HG03378 (cell line): ENCODE results near the gene EXOC6.
"Not testable (repeated sequence)": the region's sequence is repeated elsewhere in the genome, so short reads cannot be mapped to it uniquely, and the experiment has no call there.

ENCODE experiments used
- ATAC-seq: cut with Tn5 transposase; IDR thresholded peaks from one replicate; pipeline ENCODE4 v1.9.1; 2021; ENCODE audit warnings: mild to moderate bottlenecking, moderate library complexity; ENCODE audit not compliant: unreplicated experiment

EXOC6 gene

GRCh38 chr10:92876509-92877036 is 28.3 kb downstream of the EXOC6 start:
- no peak for ATAC-seq

DNA sequence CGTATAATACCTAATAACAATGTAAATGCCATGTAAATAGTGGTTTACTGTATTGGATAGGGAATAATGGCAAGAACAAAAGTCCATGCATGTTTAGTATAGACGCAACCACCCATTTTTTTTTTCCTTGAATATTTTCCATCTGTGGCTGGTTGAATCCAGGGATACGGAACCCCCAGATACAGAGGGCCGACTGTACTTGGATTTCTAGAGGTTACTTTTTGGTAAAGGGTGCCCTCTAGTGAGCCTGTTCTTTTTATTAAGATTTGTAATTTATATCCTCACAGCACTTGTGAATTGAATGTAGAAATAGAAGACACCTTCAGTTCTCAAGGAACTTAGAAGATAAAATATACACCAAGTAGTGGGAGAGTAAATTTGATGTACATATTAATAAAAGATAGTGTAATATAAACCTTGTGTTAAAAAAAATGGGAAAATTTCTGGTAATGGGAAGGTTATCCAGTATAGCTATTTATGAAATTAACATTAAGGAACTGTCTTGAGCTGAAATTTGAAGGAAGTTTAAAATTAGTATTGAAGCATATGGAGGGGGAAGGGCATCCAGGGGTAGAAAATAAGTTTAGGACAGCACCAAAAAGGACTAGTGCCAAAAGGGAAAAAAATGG is 32.0 kb downstream of the EXOC6 start:
- ATAC-seq: no peak

DNA sequence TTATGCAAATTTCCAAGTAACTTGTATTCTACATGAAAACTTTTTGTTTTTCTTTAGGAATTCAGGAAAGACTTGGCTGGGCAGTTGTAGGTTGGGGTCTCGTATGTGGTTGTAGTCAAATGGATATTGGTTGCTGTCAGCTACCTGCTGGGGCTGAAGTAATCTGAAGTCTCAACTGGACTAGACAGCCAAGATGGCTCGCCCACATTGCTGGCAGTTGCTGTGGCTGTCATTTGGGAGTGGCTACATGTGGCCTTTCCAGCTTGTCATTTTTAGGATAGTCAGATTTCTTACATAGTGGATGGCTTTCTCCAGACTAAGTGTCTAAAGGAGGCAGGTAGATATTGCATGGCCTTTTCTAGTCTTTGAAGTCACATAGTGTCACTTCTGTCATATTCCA is 32.6 kb downstream of the EXOC6 start:
- ATAC-seq: no peak

- no peak for ATAC-seq
These were observed 38.1 kb downstream of the EXOC6 start for GRCh38 chr10:92886334-92886961.

DNA sequence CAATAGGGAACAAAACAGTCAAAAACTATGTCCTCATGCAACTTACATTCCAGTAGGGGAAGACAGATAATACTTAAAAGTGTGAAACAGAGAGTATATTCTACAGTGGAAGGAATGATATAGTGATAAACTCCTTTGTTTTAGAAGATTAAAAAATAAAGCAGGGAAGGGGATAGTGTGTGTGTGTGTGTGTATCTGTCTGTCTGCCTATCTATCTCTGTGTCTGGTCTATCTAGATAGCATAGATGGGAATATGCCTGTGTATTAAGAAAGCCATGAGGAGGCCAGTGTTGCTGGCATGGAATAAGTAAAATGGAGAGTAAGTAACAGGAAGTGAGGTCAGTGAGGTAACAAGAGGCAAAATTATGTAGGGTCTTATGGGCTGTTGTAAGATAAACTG is 42.2 kb downstream of the EXOC6 start:
- no peak for ATAC-seq

- no peak for ATAC-seq
These were observed 43.8 kb downstream of the EXOC6 start for GRCh38 chr10:92891885-92892690.

DNA sequence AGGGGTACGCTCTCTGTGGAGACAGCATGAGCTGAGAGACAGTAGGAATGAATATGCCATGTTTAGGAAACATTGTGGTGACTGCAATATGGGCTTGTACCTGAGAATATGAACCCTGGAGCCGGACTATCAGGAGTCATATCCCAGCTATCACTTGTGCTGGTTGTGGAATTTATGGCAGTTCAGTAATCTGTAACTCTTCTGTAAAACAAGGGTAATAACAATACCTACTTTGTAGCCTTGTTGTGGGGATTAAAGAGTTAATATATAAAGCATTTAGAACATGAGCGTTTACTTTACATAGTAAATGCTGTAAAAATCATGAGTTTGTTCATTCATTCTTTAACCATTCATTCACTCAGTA is 44.4 kb downstream of the EXOC6 start:
- ATAC-seq: no peak

- ATAC-seq: no peak
These were observed 45.8 kb downstream of the EXOC6 start for GRCh38 chr10:92894081-92894655.

- ATAC-seq: no peak
These were observed 49.6 kb downstream of the EXOC6 start for GRCh38 chr10:92897916-92898315.

DNA sequence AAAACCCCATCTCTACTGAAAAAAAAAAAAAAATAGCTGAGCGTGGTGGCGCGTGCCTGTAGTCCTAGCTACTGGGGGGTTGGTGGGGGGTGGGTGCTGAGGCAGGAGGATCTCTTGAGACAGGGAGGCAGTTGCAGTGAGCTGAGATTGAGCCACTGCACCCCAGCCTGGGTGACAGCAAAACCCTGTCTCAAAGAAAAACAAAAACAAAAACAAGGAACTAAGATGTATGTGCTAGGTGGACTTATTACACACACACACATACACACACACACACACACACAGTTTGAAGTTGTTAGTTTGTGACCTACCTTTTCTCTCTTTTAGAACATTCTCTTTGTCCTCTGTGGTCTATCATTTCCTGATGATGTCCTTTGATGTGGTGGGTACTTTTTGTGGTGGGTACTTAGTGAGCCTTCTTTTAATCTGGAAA is 53.5 kb downstream of the EXOC6 start:
- ATAC-seq: no peak

- no peak for ATAC-seq
These were observed 55.3 kb downstream of the EXOC6 start for GRCh38 chr10:92903633-92904032.

- ATAC-seq: no peak
These were observed 59.0 kb downstream of the EXOC6 start for GRCh38 chr10:92907280-92907679.

GRCh38 chr10:92912631-92913030 is 64.3 kb downstream of the EXOC6 start:
- ATAC-seq: not testable (repeated sequence)

- ATAC-seq: no peak
These were observed 65.7 kb downstream of the EXOC6 start for GRCh38 chr10:92913973-92914372.

DNA sequence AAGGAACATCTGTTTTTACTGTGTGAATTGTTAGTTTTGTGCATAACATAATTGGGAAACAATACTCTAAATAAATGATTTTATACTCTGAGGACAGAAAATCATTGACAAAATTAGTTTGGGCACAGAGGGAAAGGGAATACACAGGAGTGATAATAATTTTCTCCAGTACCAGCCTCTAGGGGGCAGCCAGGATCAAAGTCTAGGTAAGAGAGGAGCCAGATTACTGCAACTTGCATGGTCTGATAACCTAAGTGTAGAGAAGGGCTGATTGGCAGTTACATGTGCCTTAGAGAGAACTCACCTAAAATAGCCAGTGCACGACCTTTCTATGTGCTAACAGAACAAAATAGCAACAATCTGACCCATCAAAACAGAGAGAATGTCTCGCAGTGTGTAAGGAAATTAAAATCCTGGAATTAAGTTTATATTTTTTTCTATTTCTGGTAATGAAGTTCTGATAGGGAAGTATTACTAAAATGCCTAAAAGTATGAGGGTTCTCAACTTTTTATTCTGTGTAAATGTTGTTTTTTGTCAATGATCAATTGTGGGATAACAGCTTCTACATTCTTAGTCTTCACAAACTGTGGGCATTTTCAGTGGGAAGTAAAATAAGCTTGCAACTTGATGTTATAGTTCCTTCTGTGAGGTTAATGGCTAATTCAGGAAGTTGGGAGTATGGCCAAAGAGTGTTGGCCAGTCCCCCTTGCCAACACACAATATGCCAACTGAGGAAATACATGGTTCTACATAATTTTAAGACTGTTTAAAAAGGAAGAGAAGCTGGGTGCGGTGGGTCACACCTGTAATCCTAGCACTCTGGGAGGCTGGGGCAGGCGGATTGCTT is 66.4 kb downstream of the EXOC6 start:
- no peak for ATAC-seq

DNA sequence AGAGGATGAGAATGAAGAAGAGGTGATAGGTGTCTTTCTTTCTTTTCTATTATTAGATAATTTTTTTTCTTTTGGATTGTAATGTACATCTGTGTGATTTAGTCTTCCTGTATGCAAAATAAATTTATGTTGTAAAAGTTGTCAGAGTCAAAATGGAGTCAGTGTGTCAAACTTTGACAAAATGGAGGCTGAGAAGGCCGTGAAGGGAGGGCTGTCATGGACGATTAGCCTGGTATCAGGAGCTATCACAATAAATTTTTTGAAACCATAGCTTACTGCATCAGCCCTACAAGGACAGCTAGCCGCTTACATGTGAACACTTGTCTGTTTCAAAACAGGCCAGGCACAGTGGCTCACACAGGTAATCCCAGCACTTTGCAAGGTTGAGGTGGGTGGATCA is 67.6 kb downstream of the EXOC6 start:
- no peak for ATAC-seq

DNA sequence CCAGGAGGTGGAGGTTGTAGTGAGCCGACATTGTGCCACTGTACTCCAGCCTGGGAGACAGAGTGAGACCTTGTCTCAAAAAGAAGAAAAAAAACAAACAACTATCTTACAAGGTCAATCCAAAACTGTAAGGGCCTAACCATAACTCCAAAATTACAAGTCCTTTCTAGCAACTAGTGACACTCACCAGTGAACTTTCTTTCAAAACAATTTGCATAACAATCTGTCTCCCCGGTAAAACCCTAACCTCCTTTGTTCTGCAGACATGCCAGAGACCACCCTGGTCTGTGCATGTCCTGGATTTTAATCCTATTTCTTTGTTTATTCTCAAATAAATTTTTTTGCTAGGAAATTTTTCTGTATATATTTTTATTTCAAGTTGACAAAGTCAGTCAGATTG is 68.1 kb downstream of the EXOC6 start:
- no peak for ATAC-seq

DNA sequence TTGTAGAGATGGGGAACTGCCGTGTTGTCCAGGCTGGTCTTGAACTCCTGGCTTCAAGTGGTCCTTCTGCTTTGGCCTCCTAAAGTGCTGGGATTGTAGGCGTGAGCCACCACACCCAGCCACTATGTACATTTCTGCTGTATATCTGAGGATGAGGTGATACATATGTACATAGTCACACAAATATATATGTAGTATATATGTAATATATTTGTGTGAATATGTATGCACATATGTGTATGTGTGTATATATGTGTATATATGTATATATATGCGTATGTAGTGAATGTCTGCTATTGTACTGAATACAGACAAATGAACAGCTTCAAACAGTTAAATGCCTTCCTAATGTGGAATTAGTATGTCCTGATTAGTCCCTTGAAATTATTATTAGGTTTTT is 70.3 kb downstream of the EXOC6 start:
- no peak for ATAC-seq

GRCh38 chr10:92920866-92921265 is 72.5 kb downstream of the EXOC6 start:
- no peak for ATAC-seq

GRCh38 chr10:92923416-92923815 is 75.1 kb downstream of the EXOC6 start:
- no peak for ATAC-seq

DNA sequence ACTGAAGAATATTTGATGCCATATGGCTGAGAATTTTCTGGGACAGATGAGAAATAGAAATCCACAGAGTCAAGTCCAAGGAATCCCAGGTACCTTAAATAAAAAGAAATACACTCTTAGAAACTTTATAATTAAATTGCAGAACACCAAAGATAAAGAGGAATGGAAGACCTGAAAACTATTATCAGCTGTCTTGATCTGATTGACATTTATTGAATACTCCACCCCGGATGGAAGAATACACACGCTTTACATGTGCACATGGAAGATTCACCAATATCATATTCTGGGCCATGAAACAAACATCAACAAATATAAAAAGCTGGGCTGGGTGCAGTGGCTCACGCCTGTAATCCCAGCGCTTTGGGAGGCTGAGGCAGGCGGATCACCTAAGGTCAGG is 81.6 kb downstream of the EXOC6 start:
- ATAC-seq: no peak
